ENCODE measurements around the gene ANKRD11. TPM values are rescaled to one million over a fixed set of nuclear protein-coding genes. Genes with fewer than 3 reads are reported as not detected.

Gene ANKRD11
- total RNA-seq, 2 experiments from 2014 or later = 144 to 145 TPM

GRCh38 chr16:89404561-89404960 is 85.8 kb downstream of the ANKRD11 start:
- peak overlapping the region; percentile 88 for H3K27ac Mint-ChIP-seq
- intact Hi-C loops (cut with DNase I, micrococcal nuclease) = no loop called here

GRCh38 chr16:89402962-89403361 is 87.4 kb downstream of the ANKRD11 start:
- intact Hi-C loops (cut with DNase I, micrococcal nuclease) = loop anchor here in 1 of 2 experiments (1.0 kb wide), 1 partner anchor 24 kb away; no protein-coding TSS in a partner anchor
- ATAC-seq (peak; percentile 59), DNase-seq (peak; percentile 60)
- CTCF ChIA-PET = interaction anchor here (1.0 kb wide), 1 partner anchor 41 kb away, joined by 3 read pairs; no protein-coding TSS in a partner anchor
- Mint-ChIP-seq H3K27me3 (no peaks in the 10 kb centered on the region), H3K27ac (peak overlapping the region; percentile 88), H3K9me3 (ENCODE audit: low read depth) (no peaks in the 10 kb centered on the region), H3K4me3 (peak overlapping the region; percentile 5), H3K36me3 (ENCODE audit: low read depth) (peaks cover 26% of the 10 kb centered on the region), H3K4me1 (peaks cover 77% of the 10 kb centered on the region)
- POLR2A ChIA-PET = interaction anchor here (0.5 to 0.7 kb wide), 3 partner anchors 81 to 336 kb away, joined by 3 to 6 read pairs (median 4); no protein-coding TSS in a partner anchor

More at GRCh38 chr16:89404561-89404960, 85.8 kb downstream of the ANKRD11 start:
- ChIA-PET POLR2A (no interaction called here), CTCF (no interaction called here)
- ATAC-seq (no peak), DNase-seq (no peak)
- peaks cover 17% of the 10 kb centered on the region for H3K36me3 Mint-ChIP-seq (ENCODE audit: low read depth)
- no peaks in the 10 kb centered on the region for H3K27me3 Mint-ChIP-seq
- H3K4me3 Mint-ChIP-seq = no peak overlapping the region
- H3K4me1 Mint-ChIP-seq = peaks cover 82% of the 10 kb centered on the region
- no peaks in the 10 kb centered on the region for H3K9me3 Mint-ChIP-seq (ENCODE audit: low read depth)

- peaks cover 68% of the 10 kb centered on the region for H3K4me1 Mint-ChIP-seq
- H3K9me3 Mint-ChIP-seq (ENCODE audit: low read depth) = no peaks in the 10 kb centered on the region
- no peak for DNase-seq
- H3K27me3 Mint-ChIP-seq = no peaks in the 10 kb centered on the region
- POLR2A ChIA-PET = interaction anchor here (0.8 kb wide), 1 partner anchor 31 kb away, joined by 4 read pairs; no protein-coding TSS in a partner anchor
- H3K36me3 Mint-ChIP-seq (ENCODE audit: low read depth) = peaks cover 23% of the 10 kb centered on the region
- intact Hi-C loops (cut with DNase I, micrococcal nuclease) = loop anchor here in 1 of 2 experiments (1.0 kb wide), 1 partner anchor 23 kb away; no protein-coding TSS in a partner anchor
- H3K27ac Mint-ChIP-seq = peak overlapping the region; percentile 74
- ATAC-seq = no peak
- no peak overlapping the region for H3K4me3 Mint-ChIP-seq
- CTCF ChIA-PET = interaction anchor here (0.7 kb wide), 1 partner anchor 13 kb away, joined by 3 read pairs; no protein-coding TSS in a partner anchor
These were observed 88.5 kb downstream of the ANKRD11 start for GRCh38 chr16:89401641-89402445.

- H3K36me3 Mint-ChIP-seq (ENCODE audit: low read depth) = peaks cover 20% of the 10 kb centered on the region
- ATAC-seq = no peak
- H3K4me3 Mint-ChIP-seq = no peak overlapping the region
- no peak for DNase-seq
- no peaks in the 10 kb centered on the region for H3K9me3 Mint-ChIP-seq (ENCODE audit: low read depth)
- peak overlapping the region; percentile 74 for H3K27ac Mint-ChIP-seq
- ChIA-PET POLR2A (no interaction called here), CTCF (interaction anchor here (0.7 kb wide), 1 partner anchor 14 kb away, joined by 3 read pairs; no protein-coding TSS in a partner anchor)
- intact Hi-C loops (cut with DNase I, micrococcal nuclease) = no loop called here
- peaks cover 64% of the 10 kb centered on the region for H3K4me1 Mint-ChIP-seq
- no peaks in the 10 kb centered on the region for H3K27me3 Mint-ChIP-seq
These were observed 89.2 kb downstream of the ANKRD11 start for GRCh38 chr16:89401205-89401604.

- intact Hi-C loops (cut with DNase I, micrococcal nuclease) = no loop called here
- CTCF ChIA-PET = no interaction called here
- no peak for ATAC-seq
- Mint-ChIP-seq H3K27me3 (no peaks in the 10 kb centered on the region), H3K9me3 (ENCODE audit: low read depth) (no peaks in the 10 kb centered on the region), H3K27ac (no peak overlapping the region), H3K4me3 (no peak overlapping the region), H3K36me3 (ENCODE audit: low read depth) (peaks cover 20% of the 10 kb centered on the region), H3K4me1 (peaks cover 64% of the 10 kb centered on the region)
- POLR2A ChIA-PET = no interaction called here
- no peak for DNase-seq
These were observed 89.6 kb downstream of the ANKRD11 start for GRCh38 chr16:89400740-89401139.

- DNase-seq (no peak), ATAC-seq (no peak)
- Mint-ChIP-seq H3K4me1 (peaks cover 61% of the 10 kb centered on the region), H3K4me3 (no peak overlapping the region), H3K27ac (peak overlapping the region; percentile 67), H3K27me3 (no peaks in the 10 kb centered on the region), H3K36me3 (ENCODE audit: low read depth) (peaks cover 15% of the 10 kb centered on the region), H3K9me3 (ENCODE audit: low read depth) (no peaks in the 10 kb centered on the region)
- ChIA-PET POLR2A (interaction anchor here (0.6 kb wide), 1 partner anchor 288 kb away, joined by 3 read pairs; no protein-coding TSS in a partner anchor), CTCF (interaction anchor here (0.7 kb wide), 1 partner anchor 42 kb away, joined by 3 read pairs; no protein-coding TSS in a partner anchor)
- intact Hi-C loops (cut with DNase I, micrococcal nuclease) = no loop called here
These were observed 91.4 kb downstream of the ANKRD11 start for GRCh38 chr16:89398924-89399323.

GRCh38 chr16:89397331-89397861 is 93.0 kb downstream of the ANKRD11 start:
- H3K4me1 Mint-ChIP-seq = peaks cover 57% of the 10 kb centered on the region
- POLR2A ChIA-PET = no interaction called here

GRCh38 chr16:89396156-89396555 is 94.2 kb downstream of the ANKRD11 start:
- Mint-ChIP-seq H3K4me3 (no peak overlapping the region), H3K27me3 (no peaks in the 10 kb centered on the region), H3K36me3 (ENCODE audit: low read depth) (peaks cover 18% of the 10 kb centered on the region), H3K27ac (peak overlapping the region; percentile 31), H3K9me3 (ENCODE audit: low read depth) (no peaks in the 10 kb centered on the region), H3K4me1 (peaks cover 60% of the 10 kb centered on the region)
- POLR2A ChIA-PET = no interaction called here
- CTCF ChIA-PET = interaction anchor here (1.0 kb wide), 1 partner anchor 65 kb away, joined by 3 read pairs; no protein-coding TSS in a partner anchor
- DNase-seq (no peak), ATAC-seq (no peak)
- intact Hi-C loops (cut with DNase I, micrococcal nuclease) = no loop called here

More at GRCh38 chr16:89397331-89397861, 93.0 kb downstream of the ANKRD11 start:
- H3K36me3 Mint-ChIP-seq (ENCODE audit: low read depth) = peaks cover 14% of the 10 kb centered on the region
- no peak for DNase-seq
- intact Hi-C loops (cut with DNase I, micrococcal nuclease) = no loop called here
- no peak overlapping the region for H3K27ac Mint-ChIP-seq
- CTCF ChIA-PET = interaction anchor here (0.6 kb wide), 1 partner anchor 145 kb away, joined by 3 read pairs; no protein-coding TSS in a partner anchor
- no peak for ATAC-seq
- H3K9me3 Mint-ChIP-seq (ENCODE audit: low read depth) = no peaks in the 10 kb centered on the region
- no peaks in the 10 kb centered on the region for H3K27me3 Mint-ChIP-seq
- H3K4me3 Mint-ChIP-seq = no peak overlapping the region

- ChIA-PET CTCF (interaction anchor here (1.0 kb wide), 1 partner anchor 66 kb away, joined by 3 read pairs; no protein-coding TSS in a partner anchor), POLR2A (no interaction called here)
- no peaks in the 10 kb centered on the region for H3K9me3 Mint-ChIP-seq (ENCODE audit: low read depth)
- H3K36me3 Mint-ChIP-seq (ENCODE audit: low read depth) = peaks cover 24% of the 10 kb centered on the region
- intact Hi-C loops (cut with DNase I, micrococcal nuclease) = no loop called here
- H3K27ac Mint-ChIP-seq = no peak overlapping the region
- peaks cover 57% of the 10 kb centered on the region for H3K4me1 Mint-ChIP-seq
- H3K27me3 Mint-ChIP-seq = no peaks in the 10 kb centered on the region
- DNase-seq (no peak), ATAC-seq (no peak)
- no peak overlapping the region for H3K4me3 Mint-ChIP-seq
These were observed 94.9 kb downstream of the ANKRD11 start for GRCh38 chr16:89395150-89396142.

- POLR2A ChIA-PET = no interaction called here
- H3K27me3 Mint-ChIP-seq = no peaks in the 10 kb centered on the region
- H3K4me3 Mint-ChIP-seq = no peak overlapping the region
- H3K27ac Mint-ChIP-seq = no peak overlapping the region
- DNase-seq (no peak), ATAC-seq (no peak)
- H3K9me3 Mint-ChIP-seq (ENCODE audit: low read depth) = no peaks in the 10 kb centered on the region
- H3K36me3 Mint-ChIP-seq (ENCODE audit: low read depth) = peaks cover 28% of the 10 kb centered on the region
- peaks cover 58% of the 10 kb centered on the region for H3K4me1 Mint-ChIP-seq
- CTCF ChIA-PET = no interaction called here
- intact Hi-C loops (cut with DNase I, micrococcal nuclease) = no loop called here
These were observed 96.5 kb downstream of the ANKRD11 start for GRCh38 chr16:89393738-89394406.

Data from activated CD4-positive, alpha-beta T cell treated with anti-CD3 and anti-CD28 coated beads for 36 hours (primary cell).